EL (cell line): Measurements from ENCODE around the gene SLCO3A1.
"Not testable (repeated sequence)": the region's sequence is repeated elsewhere in the genome, so short reads cannot be mapped to it uniquely, and the experiment has no call there.

Experiments used
- DNase-seq: peaks from one replicate; pipeline ENCODE4 v3.0.0-alpha.2; 2016

SLCO3A1 gene

DNA sequence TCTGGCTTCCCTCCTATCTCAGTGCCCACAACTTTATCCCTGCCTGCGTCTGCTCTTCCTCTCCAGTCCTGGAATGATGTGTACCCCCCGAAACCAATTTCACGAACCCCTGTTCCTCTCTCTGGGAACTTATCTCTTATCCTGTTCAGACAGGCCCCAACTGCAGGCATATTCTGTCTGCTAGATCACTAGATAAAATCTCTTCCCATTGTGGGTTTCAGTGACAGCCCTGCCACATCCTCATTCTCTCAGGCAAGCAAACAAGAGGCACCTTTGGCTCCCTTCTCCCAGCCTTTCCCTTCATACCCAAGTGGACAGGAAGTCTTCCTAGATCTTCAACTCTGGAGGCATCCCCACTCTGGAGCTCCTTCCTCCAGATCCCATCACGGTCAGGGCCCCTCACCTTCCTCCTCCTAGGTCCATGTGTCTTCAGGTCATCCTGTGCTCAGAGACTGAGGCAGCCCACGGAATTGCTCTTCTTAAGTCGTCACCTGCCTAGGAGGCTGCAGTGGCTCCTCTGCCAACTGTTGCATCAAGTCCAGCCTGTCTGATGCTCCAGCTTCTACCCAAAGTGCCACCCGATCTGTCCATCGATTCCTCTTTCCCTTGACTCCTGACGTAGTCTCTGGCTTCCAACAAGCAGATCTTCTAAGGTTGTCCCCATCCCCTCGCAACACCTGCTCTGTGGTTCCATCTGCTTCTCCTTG is 190.8 kb downstream of the SLCO3A1 start:
- no peak for DNase-seq

- DNase-seq, result no peak
Observed at GRCh38 chr15:92047900-92048299, 194.4 kb downstream of the SLCO3A1 start.

- DNase-seq, result no peak
Observed at GRCh38 chr15:92048739-92049138, 195.2 kb downstream of the SLCO3A1 start.

- DNase-seq, result no peak
Observed at GRCh38 chr15:92049290-92049989, 195.9 kb downstream of the SLCO3A1 start.

GRCh38 chr15:92050220-92050898 is 196.9 kb downstream of the SLCO3A1 start:
- no peak for DNase-seq

- DNase-seq, result no peak
Observed at GRCh38 chr15:92051716-92052115, 198.2 kb downstream of the SLCO3A1 start.

- DNase-seq, result no peak
Observed at GRCh38 chr15:92053753-92054316, 200.3 kb downstream of the SLCO3A1 start.

DNA sequence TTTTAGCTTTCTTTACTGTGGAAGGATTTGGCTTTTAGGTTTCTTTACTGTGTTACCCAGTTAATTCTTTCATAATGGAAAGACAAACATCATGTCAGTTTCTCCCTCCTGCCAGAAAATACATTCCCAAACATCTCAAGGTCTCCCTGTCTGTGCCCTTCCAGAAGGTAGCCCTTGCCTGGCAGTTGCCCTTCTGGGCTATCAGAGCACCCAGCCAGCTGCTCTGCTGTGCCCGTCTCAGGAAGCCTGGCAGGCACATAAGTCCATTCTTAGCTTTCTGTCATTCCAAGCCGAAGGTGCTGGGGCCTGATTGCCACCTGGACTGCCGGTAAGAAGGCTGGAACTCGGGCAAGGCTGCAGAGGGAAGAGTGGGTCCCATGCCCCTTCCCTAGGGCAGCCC is 203.4 kb downstream of the SLCO3A1 start:
- no peak for DNase-seq

DNA sequence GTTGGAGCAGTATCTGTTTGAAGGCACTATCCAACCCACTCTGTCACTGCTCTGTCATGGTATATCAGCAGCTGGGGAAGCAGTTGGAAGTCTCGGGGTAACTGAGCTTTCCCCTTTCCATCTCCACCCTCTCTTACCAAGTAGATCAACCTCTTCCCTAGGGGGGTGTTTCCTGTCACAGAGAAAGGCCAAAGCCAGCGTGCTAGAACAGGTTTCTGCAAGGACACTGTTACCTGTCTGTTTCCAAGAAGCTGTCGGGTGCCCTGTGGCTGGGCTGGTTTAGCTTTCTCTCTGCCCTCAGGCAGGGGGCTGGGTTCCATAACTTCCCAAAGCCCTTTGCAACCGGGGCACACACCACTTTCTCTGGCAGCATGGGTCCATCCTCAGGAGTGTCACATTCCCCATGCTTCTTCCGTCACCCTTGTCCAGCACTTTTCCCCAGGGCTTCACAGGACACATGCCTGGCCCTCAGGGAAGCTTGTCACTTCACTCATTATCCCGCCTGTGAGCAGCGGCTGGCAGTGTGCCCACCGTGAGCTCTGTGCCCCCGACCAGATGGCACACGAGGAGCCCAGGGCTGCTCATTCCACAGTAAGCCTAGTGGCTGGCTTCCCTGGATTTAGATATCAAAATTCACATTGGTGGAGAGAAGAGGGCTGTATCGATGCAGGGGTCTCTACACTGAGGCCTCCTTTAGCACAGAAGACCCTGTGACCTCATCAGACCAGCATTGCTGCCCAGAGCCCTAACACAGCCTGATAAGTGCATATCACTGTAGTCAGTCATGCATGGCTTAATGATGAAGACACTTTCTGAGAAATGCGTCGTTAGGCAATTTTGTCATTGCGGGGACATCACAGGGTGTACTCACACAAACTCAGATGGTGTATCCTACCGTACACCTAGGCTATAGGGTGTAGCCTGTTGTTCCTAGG is 205.8 kb downstream of the SLCO3A1 start:
- DNase-seq, result no peak

DNA sequence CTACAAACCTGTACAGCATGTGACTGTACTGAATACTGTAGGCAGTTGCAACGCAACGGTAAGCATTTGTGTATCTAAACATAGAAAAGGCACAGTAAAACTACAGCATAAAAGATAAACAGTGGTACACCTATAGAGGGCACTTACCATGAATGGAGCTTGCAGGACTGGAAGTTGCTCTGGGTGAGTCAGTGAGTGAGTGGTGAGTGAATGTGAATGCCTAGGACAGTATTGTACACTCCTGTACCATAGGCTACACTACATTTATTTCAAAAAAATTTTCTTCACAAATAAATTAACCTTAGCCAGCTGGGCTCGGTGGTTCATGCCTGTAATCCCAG is 206.4 kb downstream of the SLCO3A1 start:
- DNase-seq, result not testable (repeated sequence)

DNA sequence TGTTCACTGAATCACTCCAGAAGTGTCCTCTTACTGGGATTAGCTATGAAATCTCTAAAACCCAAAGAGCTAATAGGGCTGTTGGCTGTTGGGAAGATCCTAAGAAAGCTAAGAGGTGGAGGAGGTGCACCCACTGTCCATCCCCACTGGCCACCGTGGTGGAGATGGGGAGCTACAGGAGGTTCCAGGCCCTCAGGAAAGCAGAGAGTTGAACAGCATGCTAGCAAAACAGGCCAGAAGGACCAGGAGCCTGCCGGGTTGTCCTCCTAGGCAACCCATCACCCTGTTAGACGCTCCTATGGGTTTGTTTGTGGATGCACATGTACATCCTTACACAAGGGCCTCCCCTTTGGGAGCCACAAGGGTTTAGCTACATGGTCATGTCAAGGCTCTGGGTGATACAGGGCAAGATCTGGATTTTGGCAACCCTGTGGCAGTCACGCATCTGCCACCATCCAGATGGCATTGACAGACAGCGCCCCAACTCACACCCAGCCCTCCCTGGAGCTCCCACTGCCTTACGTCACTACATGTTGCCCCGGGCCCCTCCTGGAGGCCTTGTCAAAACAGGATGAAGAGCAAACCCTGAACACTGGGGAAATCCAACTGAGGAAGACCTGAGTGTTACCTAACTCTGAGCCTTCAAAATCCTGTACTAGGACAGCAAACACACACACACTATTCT is 208.1 kb downstream of the SLCO3A1 start:
- no peak for DNase-seq

DNA sequence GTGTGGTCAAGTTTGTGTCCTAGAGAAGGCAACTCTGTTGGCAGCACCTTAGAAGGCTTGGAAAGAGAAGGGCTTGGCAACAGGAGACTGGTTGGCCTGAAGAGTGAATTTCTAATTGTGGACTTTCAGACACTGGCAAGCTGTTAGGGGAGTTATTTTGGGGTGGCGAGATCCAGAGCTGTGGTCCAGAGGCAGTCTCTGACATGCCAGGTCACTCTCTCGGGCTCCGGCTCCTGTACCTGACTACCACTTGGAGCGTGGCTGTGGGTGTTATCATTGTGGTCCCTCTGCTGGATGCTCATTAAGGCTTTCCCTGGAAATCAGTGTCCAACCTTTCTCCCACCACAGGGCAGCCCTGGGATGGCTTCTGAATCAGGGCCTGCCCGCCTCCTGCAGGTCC is 209.0 kb downstream of the SLCO3A1 start:
- no peak for DNase-seq

DNA sequence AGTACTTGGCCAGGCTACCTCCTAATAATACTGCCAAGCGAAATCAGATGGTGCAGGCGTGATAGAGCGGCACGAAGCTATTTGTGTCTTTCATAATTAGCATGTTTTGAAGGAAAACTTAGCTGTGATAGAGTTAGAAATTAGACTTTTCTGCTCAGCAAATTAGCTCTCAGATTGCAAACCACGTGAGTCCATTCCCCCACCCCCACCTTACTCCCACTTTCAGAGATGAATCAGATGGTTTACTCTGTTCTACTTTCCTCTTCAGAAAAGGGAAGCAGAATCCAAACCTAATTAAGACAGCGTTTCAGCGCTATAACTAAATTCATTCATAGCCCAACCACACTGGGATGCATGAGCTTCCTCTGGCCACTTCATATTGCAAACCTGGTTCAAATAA is 214.6 kb downstream of the SLCO3A1 start:
- no peak for DNase-seq

- peak; percentile 73 for DNase-seq
Observed at GRCh38 chr15:92069308-92070250, 216.1 kb downstream of the SLCO3A1 start.

- not testable (repeated sequence) for DNase-seq
Observed at GRCh38 chr15:92070251-92070650, 216.7 kb downstream of the SLCO3A1 start.

- DNase-seq, result no peak
Observed at GRCh38 chr15:92071045-92071634, 217.6 kb downstream of the SLCO3A1 start.

DNA sequence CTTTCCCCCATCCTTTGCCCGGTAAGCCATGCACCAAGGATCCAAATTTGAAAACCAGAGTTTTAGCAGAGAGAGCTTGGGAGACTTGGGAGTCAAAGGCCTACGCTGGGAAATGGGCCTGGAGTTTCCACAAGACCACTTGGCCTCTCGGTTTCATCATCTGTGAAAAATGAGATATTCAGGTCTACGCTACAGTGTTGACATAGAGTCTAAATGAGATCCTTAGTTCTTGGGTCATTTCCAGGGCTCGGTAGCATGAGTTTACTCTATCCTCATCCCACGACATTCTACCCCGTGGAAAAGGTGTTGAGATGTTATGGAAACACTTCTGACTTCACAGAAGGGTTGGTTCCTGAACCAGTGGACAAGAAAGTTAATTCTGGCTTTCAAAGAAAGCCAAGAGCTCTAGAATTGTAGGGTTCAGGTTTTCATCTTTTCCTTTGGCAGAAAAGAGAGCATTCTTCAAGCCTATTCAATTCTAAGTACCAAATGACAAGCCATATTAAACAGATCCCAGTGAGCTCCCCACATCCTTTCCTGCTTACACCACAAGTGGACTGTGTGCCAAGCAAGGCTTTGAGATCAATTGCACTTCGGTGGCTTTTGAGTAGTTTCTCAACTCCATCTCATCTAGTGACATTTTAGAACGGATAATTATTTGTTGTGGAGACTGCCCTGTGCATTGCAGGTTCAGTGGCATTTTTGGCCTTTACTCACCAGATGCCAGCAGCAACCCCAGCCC is 219.7 kb downstream of the SLCO3A1 start:
- DNase-seq, result no peak

DNA sequence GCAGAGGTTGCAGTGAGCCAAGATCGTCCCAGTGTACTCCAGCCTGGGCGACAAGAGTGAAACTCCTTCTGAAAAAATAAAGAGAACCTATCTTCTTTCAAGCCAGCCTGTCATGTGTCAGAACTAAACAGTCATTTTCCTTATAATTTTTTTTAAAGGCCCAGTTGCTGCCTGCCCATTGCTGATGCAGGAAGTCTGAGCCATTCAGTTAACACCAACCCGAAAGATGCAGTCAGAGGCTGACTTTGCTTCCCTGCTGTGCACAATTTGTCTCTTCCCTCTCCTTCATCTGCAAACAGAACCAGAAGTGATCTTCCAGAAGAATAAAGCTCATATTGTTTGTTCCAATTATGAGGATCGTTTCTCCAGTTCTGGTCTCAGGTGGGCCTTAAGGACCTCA is 220.6 kb downstream of the SLCO3A1 start:
- no peak for DNase-seq

GRCh38 chr15:92074646-92075045 is 221.1 kb downstream of the SLCO3A1 start:
- DNase-seq, result peak; percentile 9

- DNase-seq, result no peak
Observed at GRCh38 chr15:92075764-92076163, 222.3 kb downstream of the SLCO3A1 start.
